Stimulated activated CD4-positive, alpha-beta T cell treated with anti-CD3 and anti-CD28 coated beads, Interleukin-1b, Interleukin-23, amount 100 ng/mL, for 1 hour (primary cell): ENCODE results near the gene TTLL12.

Experiments
- DNase-seq, 2 donors: peaks; one replicate each; pipeline ENCODE4 v3.0.0-alpha.2; 2020; ENCODE audit warnings: low read depth in 2 of 2

The TTLL12 gene

GRCh38 chr22:43186272-43187170 is at the start of gene TTLL12:
Gene TTLL12, minus strand, starts transcription at chr22:43187134. Its CDS starts 65 bp downstream, at chr22:43187069.
- DNase-seq = peak; percentile 30 to 32

DNA sequence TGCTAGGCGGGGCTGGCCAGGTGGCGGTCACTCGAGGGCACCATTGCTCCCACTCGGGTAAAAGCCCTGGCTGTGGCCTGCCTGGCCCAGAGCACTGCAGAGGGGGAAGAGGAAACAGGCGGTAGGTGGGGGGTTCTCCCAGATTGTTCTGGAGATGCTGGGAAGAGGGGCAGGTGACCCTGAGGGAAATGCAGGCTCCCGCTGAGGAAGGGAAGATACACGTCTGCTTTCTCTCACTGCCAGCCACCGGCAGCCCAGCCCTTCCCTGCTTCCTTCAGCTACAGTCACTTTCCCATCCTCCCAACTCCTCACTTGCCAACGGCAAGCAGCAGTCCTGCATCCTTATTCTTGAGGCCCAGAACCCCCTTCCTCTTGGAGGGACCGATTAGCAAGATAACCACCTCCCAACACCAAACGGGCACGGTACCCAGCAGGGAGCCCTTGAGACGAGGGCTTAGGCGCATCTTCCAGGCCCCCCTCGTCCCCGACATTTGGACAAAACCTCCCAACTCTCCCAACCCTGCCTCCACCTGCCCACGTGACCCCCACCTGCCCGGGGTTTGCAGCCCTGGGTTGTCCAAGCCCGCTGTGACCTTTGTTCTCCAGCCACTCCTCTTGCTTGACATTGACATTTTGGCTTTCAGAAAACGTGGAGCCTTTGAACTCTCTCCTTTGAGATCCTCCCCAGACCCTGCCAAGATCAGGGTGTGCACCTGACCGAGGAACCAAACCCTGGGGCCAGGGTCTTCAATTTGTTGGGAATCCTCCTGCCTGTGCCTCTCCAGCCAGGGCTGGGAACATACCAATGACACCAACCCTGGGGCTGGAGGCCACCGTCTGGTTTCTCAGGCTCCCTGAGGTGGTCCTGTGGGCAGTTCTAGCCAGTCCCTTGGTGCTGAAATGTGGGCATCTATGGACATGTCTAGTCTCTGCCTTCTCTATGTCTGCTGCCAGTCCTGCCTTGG is 48.8 kb upstream of the TTLL12 start:
- no peak for DNase-seq

GRCh38 chr22:43234264-43234988 is 47.5 kb upstream of the TTLL12 start:
- no peak for DNase-seq

- no peak for DNase-seq
Observed at GRCh38 chr22:43233529-43233928, 46.6 kb upstream of the TTLL12 start.

- DNase-seq = no peak
Observed at GRCh38 chr22:43232445-43232844, 45.5 kb upstream of the TTLL12 start.

- DNase-seq = no peak
Observed at GRCh38 chr22:43231724-43232034, 44.7 kb upstream of the TTLL12 start.

- peak; percentile 11 to 50 for DNase-seq
Observed at GRCh38 chr22:43230971-43231723, 44.2 kb upstream of the TTLL12 start.

DNA sequence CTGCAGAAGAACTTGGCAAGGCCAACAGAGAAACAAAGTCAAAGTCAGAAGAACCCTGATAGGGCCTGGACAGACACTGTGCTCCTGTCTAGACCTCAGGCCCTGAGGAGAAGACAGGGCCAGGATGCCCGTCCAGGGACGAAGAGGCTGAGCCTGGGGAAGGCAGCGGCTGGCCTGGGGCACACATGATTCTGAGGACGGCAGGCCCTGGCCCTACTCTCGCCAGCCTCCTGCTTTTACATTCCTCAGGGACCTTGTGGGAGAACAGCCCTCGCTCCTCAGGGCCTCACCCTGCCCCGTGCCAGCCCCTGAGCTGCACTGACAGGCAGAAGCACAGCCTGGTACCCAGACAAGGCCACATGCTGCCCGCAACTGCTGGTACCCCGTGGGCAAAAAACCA is 43.6 kb upstream of the TTLL12 start:
- DNase-seq = no peak

- DNase-seq = no peak
Observed at GRCh38 chr22:43228863-43229262, 41.9 kb upstream of the TTLL12 start.

GRCh38 chr22:43228330-43228729 is 41.4 kb upstream of the TTLL12 start:
- no peak for DNase-seq

DNA sequence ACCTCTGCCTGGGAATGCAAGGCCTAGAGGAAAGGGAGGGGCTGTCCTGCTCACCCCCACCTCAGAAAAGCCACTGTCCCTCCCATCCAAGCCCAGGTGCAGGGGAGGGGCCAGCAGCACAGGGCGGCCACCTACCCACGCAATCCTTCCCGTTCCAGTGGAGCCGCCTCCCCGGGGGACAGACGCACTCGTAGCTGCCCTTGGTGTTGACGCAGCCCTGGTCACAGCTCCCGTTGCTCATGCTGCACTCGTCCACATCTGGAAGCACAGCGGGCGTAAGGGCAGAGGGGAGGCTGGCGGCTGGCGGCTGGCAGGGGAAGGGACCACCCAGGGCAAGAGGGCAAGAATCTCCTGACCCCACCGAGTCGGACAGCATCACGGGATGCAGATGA is 40.3 kb upstream of the TTLL12 start:
- no peak for DNase-seq

- no peak for DNase-seq
Observed at GRCh38 chr22:43226377-43227238, 39.7 kb upstream of the TTLL12 start.

- DNase-seq = no peak
Observed at GRCh38 chr22:43225609-43226008, 38.7 kb upstream of the TTLL12 start.

GRCh38 chr22:43222987-43223386 is 36.1 kb upstream of the TTLL12 start:
- no peak for DNase-seq

DNA sequence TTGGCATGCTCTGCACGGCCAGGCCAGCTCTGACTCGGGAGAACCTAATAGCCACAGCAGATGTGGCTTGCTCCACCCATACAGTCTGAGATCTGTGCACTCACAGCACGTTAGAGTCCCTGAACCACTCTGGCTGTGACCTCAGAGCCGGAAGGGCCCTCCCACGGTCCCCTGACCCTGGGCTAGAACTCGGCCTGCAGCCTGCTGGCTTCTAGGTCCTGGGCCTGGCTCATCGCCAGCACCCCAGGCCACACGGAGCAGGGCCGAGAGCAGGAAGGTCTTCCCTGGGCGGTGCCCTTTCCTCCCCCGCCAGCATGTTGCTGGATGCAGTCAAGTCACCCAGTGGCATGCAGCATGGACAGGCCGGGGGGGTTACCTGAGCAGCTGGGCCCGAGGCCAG is 35.3 kb upstream of the TTLL12 start:
- DNase-seq = no peak

DNA sequence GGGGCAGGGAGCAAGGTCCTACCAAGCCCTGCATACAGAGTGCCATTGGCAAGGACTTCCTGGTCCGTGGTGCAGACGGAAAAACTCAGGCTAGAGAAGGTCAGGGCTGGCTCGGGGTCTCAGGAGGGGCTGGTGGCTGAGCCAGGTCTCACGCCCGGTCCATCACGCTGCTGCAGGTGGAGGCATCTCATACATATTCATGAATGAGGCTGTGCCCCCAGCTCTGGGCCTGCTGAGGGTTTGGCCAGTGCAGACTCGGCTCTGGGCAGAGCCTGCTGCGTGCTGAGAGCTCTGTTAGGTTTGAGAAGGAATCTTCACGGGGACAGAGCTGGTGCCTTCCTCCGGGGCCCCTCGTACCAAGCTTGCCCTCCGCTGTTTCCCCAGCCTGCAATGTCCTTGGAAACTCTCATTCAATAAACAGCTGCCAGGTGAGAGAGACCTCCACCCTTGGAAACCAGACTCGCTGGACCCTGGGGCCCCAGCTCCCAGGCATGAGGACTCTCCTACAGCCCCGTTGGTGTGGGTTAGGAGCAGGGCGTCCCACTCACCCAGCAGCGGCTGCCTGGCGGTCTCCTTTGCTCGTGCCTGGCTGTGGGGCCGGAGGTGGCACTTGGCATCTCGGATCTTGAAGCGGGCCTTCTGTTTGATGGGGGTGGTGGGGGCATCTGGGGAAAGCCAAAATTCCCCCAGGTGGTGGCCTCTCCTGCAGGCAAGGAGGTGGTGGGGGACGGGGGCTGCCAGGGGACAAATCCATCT is 33.9 kb upstream of the TTLL12 start:
- no peak for DNase-seq

- DNase-seq = no peak
Observed at GRCh38 chr22:43218786-43219185, 31.9 kb upstream of the TTLL12 start.

- no peak for DNase-seq
Observed at GRCh38 chr22:43217285-43218030, 30.5 kb upstream of the TTLL12 start.

DNA sequence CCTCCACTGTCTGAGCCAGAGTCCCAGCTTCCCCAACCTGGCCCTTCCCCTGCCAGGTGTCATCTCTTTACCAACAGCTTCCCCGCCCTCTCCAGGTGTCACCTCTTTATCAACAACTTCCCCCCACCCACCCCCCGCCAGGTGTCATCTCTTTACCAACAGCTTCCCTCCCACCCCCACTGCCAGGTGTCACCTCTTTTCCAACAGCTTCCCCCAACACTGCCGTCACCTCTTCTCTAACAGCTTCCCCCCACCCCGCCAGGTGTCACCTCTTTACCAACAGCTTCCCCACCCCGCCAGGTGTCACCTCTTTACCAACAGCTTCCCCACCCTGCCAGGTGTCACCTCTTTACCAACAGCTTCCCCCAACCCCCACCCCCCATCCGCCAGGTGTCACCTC is 29.8 kb upstream of the TTLL12 start:
- no peak for DNase-seq
